ENCODE results near the gene PODXL.

PODXL gene

DNA sequence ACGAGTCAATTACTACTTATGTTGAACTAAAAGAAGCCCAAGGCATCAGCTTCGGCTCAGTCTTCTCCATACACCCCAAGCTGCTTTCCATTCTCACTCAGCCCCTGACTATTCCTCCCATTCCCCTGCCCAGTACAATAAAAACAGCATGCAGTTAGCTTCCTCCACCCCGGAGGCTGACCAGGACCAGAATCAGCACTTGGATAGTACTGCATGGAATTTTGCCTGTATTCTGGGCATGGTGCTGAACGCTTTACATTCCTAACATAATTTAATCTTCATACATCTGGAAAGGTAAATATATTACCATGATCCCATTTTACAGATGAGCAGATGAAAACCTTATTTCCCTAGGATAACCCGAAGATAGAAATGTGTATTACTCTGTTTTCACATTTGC is 7.5 kb upstream of the PODXL start:
- no peak for DNase-seq

DNA sequence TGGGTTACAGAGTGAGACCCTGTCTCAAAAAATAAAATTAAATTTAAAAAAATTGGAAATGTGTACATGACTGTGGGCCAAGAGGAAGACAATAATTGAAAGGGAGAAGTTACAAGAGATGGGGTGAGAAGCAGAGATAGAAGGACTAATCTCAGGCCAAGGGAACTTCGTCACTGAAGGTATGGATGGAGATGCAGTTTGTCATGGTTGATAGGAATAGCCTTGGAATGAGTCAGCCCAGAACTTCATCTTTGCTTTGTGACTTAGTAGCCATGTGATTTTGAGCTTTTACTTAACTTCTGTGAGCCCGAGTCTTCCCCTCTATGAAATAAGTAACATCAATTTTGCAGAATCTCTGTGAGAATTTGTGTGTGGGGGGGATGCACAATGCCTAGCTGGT is 6.5 kb upstream of the PODXL start:
- no peak for DNase-seq

- DNase-seq, result no peak
Measured at GRCh38 chr7:131560061-131560460, 3.6 kb upstream of the PODXL start.

- DNase-seq, result no peak
Measured at GRCh38 chr7:131557652-131558385, 1.4 kb upstream of the PODXL start.

DNA sequence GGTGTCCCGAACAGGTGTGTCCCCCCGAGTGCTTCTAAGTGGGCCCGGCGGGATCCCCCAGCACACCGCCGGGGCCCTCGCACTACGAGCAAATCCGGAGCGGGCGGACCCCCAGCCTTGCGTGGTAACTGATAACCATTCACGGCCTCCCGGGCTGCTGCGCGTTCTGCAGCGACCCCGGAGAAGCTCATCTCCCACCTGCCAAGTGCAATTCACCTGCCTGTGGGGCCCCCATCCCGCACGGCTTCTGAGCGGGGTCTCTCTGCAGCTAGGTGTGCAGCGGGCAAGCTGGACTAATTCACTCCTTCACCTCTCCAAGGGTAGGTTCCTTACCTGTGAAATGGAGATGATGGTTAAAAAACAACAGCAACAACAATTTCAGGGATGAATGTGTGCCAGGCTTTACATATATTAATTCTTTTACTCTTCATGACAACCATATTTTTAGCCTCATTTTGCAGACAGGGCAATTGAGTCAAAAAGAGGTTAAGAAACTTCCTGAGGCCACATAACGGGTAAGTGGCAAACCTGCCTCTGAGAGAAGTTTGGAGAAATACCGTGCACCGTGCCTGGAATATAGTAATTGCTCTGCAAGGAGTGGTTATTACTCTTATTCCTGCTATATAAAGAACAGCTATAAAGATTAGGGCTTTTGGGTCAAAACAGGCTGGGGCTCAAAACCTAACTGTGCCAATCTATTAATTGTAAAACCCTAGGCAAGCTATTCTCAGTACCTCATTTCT is 652 bp upstream of the PODXL start:
- DNase-seq, result no peak

DNA sequence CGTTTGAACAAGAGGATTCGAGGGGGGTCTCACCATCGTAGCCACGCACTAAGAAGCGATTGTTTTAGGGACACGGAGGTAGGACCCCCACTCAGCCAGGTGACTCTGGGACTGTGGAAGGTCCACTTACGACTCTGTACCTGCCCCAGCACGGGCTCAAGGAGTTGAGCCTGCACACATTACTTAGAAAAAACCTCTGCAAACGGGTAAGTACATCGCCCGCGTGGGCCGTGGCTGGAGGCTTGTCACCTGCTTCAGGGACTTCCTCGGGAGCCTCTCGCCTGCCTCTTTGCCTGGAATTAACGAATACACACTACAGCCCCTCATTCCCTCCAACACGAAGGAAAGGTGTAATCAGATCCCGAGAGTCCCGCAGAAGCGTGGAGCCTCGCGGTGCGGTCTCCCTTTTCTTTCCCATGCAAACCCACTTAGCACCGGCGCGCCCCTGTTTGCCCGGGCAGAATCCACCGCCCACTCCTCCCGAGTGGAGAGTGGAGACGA is 826 bp downstream of the PODXL start:
- DNase-seq, result no peak

DNA sequence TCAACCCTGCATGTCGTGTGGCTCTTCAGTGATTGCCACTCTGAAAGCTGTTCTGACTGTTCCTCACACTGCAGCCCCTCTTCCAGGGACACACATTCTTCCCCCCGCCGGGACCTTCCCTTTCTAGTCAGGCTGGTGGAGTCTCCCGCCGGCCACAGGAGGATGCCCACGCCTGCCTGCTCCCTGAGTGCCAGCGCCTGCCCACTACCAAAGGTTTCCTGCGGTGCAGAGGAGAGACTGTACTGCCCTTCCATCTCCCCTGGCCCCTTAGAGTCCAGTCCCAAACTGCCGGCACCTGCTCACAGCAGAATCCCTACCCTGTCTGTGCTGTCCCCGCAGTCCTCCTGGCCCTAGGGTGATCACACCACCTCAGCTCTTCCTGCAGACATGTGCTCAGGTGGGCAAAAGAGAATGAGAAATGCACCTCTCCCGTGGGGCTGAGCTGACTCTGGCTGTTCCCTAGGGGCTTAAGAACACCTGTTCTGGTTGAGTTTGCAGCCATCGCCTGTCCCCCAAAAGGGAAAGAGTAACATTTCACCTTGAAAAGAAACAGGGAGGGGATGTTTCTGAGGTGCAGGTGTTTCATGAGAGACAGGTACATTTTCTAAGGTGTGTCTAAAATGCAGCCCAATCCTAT is 1.4 kb downstream of the PODXL start:
- no peak for DNase-seq

GRCh38 chr7:131553931-131554330 is 2.5 kb downstream of the PODXL start:
- DNase-seq, result no peak

DNA sequence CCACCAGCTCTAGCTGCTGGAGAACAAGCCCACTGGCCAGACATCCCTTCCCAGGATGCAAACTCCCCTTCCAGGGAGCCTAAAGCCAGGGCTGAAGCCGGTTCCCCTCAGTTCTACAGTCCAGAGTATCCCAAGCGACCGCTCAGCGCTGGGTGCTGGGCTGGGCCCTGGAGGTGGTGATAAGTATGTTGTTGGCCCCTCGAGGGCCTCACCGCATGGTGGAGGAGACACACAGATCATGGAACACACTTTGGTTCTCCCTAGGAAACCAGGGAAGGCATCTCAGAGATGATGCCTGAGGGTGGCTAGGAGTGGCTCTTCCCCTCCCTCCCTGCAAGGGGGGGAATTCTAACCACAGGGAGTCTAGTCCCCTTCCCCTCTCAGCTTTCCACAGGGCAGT is 4.4 kb downstream of the PODXL start:
- no peak for DNase-seq

- DNase-seq, result no peak
Measured at GRCh38 chr7:131550846-131551245, 5.6 kb downstream of the PODXL start.

GRCh38 chr7:131548371-131548770 is 8.1 kb downstream of the PODXL start:
- DNase-seq, result no peak

- no peak for DNase-seq
Measured at GRCh38 chr7:131547589-131547988, 8.8 kb downstream of the PODXL start.

GRCh38 chr7:131546583-131547141 is 9.8 kb downstream of the PODXL start:
- DNase-seq, result peak; percentile 34

DNA sequence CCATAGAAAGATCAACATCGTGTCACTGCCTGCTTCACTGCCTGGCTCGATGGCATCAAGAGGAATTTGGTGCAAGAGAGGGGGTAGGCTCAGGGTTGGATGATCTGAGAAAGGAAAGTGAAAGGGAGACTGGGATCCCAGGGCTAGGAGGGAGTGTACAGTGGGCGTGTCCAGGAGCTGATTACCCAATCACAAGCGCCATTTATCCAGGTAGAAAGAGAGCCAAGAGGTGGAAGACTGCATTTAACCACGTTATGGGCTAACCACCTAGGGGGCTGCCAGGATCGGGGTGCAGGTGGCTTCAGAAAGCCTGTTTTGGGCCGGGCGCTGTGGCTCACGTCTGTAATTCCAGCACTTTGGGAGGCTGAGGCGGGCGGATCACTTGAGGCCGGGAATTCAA is 10.3 kb downstream of the PODXL start:
- DNase-seq, result no peak

- DNase-seq, result no peak
Measured at GRCh38 chr7:131544449-131545301, 11.8 kb downstream of the PODXL start.

DNA sequence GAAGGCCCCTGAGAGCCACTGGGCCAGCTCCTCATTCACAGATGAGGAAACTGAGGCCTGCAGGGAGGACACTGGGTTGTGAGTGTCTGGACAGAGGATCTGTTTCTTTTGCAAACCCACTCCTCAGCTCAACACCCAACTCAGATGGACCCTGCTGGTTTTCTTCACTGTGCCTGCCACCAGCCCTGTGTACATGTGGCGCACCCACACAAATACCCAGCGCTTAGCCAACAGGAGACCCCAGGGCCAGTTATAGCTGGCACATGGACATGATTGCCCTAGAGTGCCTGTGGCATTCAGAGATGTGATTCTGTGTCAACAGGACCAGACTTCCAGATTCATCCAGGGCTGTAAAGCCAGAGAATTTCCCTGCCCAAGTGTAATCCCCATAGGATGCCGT is 12.4 kb downstream of the PODXL start:
- DNase-seq, result no peak

- no peak for DNase-seq
Measured at GRCh38 chr7:131543298-131543697, 13.1 kb downstream of the PODXL start.

DNA sequence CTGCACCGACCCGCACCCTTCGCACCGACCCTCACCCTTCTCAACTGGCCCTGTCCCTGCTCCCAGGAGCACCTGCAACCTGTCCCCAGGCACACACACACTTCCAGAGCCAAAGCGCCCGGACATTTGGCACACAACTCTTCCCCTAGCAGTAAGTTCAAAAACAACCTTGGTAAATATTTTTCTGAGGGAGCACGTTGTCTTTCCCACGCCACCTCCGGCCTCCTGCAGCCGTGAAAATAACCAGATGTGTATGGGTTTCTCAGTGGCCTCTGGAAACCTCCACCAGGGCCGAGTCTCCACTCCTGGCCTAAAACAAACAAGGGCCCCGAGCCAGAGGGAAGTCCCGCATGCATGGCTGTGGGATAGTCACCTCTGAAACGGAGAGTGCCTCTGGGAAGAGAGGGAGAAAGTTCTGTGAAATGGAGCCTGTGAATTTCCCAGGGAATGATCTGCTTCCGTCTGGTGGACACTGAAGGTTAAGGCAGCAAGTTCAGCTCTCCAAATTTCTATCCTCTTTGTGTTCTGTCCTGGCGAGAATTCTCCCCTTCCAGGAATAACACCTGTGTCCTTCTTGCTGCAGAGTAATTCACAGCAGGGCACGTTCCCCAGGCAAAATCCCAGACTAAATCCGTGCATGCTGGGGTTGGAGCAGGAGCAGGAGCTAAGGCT is 15.8 kb downstream of the PODXL start:
- no peak for DNase-seq

- no peak for DNase-seq
Measured at GRCh38 chr7:131538813-131539179, 17.6 kb downstream of the PODXL start.

DNA sequence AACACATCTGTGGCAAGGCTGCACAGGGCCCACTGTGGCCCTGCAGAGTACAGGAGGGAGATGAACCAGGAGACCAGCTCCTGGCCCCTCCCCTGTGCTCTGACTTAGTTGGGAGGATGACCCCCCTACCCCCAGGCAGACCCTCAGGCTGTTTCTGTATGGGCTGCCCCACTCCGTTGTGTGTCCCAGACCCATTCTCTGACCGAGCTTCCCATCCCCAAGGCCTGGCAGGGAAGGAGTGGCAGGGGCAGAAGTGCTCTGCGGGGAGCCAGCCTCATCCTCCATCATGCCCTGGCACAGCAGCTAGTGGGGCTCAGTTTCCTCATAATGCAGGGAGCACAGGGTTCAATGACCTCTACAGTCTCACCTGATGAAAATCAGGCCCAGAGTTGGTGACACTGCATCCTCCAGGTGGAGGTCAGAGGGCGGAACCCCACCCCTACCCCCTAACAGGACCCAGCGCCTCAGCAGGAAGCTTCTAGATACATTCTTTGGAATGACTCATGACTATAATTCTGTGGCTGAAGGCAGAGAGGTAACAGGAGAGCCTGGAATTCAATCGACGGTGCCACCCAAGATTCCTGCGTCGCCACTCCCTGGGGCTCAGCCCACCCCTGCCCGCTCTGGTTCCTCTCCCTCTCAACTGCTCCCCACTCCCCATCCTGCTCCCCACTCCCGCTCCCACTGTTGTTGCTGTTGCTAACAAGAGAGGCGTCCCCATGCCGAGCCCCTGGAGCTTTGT is 18.2 kb downstream of the PODXL start:
- DNase-seq, result no peak

- no peak for DNase-seq
Measured at GRCh38 chr7:131537571-131537978, 18.9 kb downstream of the PODXL start.

All from T-helper 9 cell (primary cell).